ENCODE results near the gene U2AF2.

DNA sequence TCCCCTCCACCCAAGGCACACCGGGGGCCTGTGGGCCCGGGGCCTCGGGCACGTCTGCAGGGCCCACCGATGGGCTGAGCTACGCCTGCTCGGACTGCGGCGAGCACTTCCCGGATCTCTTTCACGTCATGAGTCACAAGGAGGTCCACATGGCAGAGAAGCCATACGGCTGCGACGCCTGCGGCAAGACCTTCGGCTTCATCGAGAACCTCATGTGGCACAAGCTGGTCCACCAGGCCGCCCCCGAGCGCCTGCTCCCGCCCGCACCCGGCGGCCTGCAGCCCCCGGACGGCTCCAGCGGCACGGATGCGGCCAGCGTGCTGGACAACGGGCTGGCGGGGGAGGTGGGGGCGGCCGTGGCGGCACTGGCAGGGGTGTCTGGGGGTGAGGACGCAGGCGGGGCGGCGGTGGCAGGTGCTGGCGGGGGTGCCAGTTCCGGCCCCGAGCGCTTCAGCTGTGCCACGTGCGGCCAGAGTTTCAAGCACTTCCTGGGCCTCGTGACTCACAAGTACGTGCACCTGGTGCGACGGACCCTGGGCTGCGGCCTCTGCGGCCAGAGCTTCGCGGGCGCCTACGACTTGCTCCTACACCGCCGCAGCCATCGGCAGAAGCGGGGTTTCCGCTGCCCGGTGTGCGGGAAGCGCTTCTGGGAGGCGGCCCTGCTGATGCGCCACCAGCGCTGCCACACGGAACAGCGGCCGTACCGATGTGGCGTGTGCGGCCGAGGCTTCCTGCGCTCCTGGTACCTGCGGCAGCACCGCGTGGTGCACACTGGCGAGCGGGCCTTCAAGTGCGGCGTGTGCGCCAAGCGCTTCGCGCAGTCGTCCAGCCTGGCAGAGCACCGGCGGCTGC is 39.1 kb upstream of the U2AF2 start:
- no peak for TF ChIP-seq ETS1 (IDR thresholded peaks at IDR 0.05)
- TF ChIP-seq, protein P1, sequence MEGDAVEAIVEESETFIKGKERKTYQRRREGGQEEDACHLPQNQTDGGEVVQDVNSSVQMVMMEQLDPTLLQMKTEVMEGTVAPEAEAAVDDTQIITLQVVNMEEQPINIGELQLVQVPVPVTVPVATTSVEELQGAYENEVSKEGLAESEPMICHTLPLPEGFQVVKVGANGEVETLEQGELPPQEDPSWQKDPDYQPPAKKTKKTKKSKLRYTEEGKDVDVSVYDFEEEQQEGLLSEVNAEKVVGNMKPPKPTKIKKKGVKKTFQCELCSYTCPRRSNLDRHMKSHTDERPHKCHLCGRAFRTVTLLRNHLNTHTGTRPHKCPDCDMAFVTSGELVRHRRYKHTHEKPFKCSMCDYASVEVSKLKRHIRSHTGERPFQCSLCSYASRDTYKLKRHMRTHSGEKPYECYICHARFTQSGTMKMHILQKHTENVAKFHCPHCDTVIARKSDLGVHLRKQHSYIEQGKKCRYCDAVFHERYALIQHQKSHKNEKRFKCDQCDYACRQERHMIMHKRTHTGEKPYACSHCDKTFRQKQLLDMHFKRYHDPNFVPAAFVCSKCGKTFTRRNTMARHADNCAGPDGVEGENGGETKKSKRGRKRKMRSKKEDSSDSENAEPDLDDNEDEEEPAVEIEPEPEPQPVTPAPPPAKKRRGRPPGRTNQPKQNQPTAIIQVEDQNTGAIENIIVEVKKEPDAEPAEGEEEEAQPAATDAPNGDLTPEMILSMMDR (conservative IDR thresholded peaks at IDR 0.05; ENCODE audit: low read depth in 2 of 2): no peak

Data from GM23338 (cell line).